Measurements from ENCODE around the gene GZMA.
"Not testable (repeated sequence)": the region's sequence is repeated elsewhere in the genome, so short reads cannot be mapped to it uniquely, and the experiment has no call there.

The GZMA gene

GRCh38 chr5:55066277-55066676, 36.2 kb upstream of the GZMA start:
- TF ChIP-seq CTCF (IDR thresholded peaks at IDR 0.05; ENCODE audit: control insufficient read depth, extremely low read depth, insufficient read depth), result no peak
- no peak overlapping the region for H3K4me3 ChIP-seq (ENCODE audit: low read depth, low read length)
- no peak for DNase-seq (ENCODE audit: low read depth)

- TF ChIP-seq CTCF (IDR thresholded peaks at IDR 0.05; ENCODE audit: control insufficient read depth, extremely low read depth, insufficient read depth), result no peak
- DNase-seq (ENCODE audit: low read depth), result no peak
- no peak overlapping the region for H3K4me3 ChIP-seq (ENCODE audit: low read depth, low read length)
These were observed 31.5 kb upstream of the GZMA start for GRCh38 chr5:55070968-55071367.

DNA sequence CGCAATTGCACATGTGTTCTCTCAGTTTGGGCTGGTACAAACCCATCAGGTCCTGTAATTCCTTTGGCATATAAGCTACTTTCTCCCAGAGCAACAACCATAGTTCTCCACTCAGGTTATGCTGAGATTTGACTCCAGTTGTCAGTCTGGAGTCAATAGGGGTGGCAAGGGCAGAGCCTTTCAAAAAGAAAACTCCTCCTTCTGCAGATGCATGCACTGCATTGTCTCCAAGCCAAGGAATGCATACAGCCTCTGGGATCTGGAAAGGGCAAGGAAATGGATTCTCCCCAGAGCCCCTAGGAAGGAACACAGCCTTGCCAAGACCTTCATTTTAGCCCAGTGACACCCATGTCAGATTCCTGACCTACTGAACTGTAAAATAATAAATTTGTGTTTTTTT, 31.0 kb upstream of the GZMA start:
- no peak overlapping the region for H3K4me3 ChIP-seq (ENCODE audit: low read depth, low read length)
- no peak for DNase-seq (ENCODE audit: low read depth)
- no peak for TF ChIP-seq CTCF (IDR thresholded peaks at IDR 0.05; ENCODE audit: control insufficient read depth, extremely low read depth, insufficient read depth)

GRCh38 chr5:55072666-55073065, 29.8 kb upstream of the GZMA start:
- no peak for DNase-seq (ENCODE audit: low read depth)
- no peak overlapping the region for H3K4me3 ChIP-seq (ENCODE audit: low read depth, low read length)
- TF ChIP-seq CTCF (IDR thresholded peaks at IDR 0.05; ENCODE audit: control insufficient read depth, extremely low read depth, insufficient read depth), result no peak

- TF ChIP-seq CTCF (IDR thresholded peaks at IDR 0.05; ENCODE audit: control insufficient read depth, extremely low read depth, insufficient read depth), result no peak
These were observed 29.2 kb upstream of the GZMA start for GRCh38 chr5:55073211-55073610.

DNA sequence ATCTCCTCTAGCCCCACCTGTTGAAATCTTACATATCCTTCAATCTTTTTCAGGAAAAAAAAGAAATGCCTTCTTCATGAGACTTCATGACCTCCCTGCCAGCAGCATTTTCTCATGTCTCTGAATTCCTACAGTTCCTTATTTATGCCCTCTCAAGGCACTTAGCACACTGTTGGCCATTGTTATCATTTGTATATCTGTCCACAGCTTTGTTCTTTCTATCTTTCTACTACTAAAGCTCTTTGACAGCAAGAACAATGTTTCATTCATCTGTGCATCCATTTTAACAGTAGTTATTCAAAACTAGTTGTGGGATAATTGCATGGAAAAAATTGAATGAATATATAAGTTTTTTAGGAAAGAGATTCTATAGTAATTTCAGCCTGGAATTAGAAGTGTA, 20.9 kb upstream of the GZMA start:
- DNase-seq (ENCODE audit: low read depth), result no peak
- TF ChIP-seq CTCF (IDR thresholded peaks at IDR 0.05; ENCODE audit: control insufficient read depth, extremely low read depth, insufficient read depth), result no peak
- H3K4me3 ChIP-seq (ENCODE audit: low read depth, low read length), result no peak overlapping the region

More at GRCh38 chr5:55073211-55073610, 29.2 kb upstream of the GZMA start:
- no peak for DNase-seq (ENCODE audit: low read depth)
- H3K4me3 ChIP-seq (ENCODE audit: low read depth, low read length), result no peak overlapping the region

DNA sequence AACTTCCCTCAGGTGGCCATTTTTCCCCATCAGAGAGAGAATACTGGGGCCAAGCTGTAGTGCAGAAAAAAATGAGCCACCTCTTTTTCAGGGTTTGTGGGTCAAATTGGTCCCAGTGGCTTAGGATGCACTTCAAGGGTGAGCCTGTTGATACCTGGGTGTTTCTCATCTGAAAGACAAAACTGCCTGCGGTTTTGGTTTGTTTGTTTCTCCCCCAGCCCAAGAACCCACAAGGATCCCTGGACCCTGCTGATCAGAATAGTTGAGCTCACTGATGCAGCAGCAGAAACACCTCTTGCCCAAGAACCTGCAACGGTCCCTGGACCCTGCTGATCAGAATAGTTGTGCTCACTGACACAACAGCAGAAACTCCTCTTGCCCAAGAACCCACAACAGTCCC, 13.1 kb upstream of the GZMA start:
- H3K4me3 ChIP-seq (ENCODE audit: low read depth, low read length); DNase-seq (ENCODE audit: low read depth): not testable (repeated sequence)

DNA sequence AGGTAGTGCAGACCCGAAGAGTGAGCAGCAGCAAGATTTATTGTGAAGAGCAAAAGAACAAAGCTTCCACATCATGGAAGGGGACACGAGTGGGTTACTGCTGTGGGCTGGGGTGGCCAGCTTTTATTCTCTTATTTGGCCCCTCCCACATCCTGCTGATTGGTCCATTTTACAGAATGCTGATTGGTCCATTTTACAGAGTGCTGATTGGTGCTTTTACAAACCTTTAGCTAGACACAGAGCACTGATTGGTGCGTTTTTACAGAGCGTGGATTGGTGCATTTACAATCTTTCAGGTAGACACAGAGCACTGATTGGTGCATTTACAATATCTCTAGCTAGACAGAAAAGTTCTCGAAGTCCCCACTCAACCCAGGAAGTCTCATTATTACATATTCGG, 11.4 kb upstream of the GZMA start:
- not testable (repeated sequence) for DNase-seq (ENCODE audit: low read depth); H3K4me3 ChIP-seq (ENCODE audit: low read depth, low read length)
